ENCODE results near the gene ZBTB7A. TPM values are rescaled to one million over a fixed set of nuclear protein-coding genes. Genes with fewer than 3 reads are reported as not detected.

ZBTB7A gene
- total RNA-seq, 4 donors from 2014 or later = 64.9 to 97.7 (median 86.7) TPM

DNA sequence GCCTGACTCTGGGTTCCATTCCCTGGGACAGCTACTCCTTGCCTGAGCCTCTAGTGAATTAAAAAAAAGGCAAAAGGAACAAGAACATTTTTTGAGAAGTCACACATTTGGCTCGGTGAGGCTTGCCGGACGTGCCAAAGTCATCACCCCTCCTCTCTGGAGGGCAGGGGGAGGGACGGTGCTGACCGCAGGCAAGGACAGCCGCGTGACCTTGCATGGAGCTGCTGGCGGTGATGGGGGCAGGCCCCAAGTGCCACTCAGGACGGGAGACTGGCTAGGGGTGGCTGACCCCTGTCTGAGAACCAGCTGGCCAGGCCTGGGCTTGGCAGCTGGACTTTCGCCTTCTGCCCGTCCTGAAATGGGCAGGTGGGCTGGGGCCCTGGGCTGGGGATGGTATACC, 30.8 kb upstream of the ZBTB7A start:
- peaks cover 0 to 13% (median 0%) of the 10 kb centered on the region in 4 donors for H3K4me1 ChIP-seq
- no peaks in the 10 kb centered on the region for H3K27me3 ChIP-seq
- no peak overlapping the region for H3K4me3 ChIP-seq
- peak overlapping the region in 3 of 4 donors; percentile 14 to 74 (median 59) for H3K27ac ChIP-seq
- no peaks in the 10 kb centered on the region for H3K9me3 ChIP-seq
- WGBS, 2 donors = 32 to 34% methylated on average over 11 of the region's 11 CpGs
- TF ChIP-seq POLR2A (IDR thresholded peaks at IDR 0.05) = no peak
- TF ChIP-seq, protein P1, sequence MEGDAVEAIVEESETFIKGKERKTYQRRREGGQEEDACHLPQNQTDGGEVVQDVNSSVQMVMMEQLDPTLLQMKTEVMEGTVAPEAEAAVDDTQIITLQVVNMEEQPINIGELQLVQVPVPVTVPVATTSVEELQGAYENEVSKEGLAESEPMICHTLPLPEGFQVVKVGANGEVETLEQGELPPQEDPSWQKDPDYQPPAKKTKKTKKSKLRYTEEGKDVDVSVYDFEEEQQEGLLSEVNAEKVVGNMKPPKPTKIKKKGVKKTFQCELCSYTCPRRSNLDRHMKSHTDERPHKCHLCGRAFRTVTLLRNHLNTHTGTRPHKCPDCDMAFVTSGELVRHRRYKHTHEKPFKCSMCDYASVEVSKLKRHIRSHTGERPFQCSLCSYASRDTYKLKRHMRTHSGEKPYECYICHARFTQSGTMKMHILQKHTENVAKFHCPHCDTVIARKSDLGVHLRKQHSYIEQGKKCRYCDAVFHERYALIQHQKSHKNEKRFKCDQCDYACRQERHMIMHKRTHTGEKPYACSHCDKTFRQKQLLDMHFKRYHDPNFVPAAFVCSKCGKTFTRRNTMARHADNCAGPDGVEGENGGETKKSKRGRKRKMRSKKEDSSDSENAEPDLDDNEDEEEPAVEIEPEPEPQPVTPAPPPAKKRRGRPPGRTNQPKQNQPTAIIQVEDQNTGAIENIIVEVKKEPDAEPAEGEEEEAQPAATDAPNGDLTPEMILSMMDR (IDR thresholded peaks at IDR 0.05) = no peak
- peak in 1 of 2 donors; percentile 57 for TF ChIP-seq EP300 (IDR thresholded peaks at IDR 0.05)
- DNase-seq (ENCODE audit: low spot score in 2 of 2) = peak; percentile 38 to 42
- H3K36me3 ChIP-seq = peaks cover 4 to 93% (median 12%) of the 10 kb centered on the region in 3 donors

DNA sequence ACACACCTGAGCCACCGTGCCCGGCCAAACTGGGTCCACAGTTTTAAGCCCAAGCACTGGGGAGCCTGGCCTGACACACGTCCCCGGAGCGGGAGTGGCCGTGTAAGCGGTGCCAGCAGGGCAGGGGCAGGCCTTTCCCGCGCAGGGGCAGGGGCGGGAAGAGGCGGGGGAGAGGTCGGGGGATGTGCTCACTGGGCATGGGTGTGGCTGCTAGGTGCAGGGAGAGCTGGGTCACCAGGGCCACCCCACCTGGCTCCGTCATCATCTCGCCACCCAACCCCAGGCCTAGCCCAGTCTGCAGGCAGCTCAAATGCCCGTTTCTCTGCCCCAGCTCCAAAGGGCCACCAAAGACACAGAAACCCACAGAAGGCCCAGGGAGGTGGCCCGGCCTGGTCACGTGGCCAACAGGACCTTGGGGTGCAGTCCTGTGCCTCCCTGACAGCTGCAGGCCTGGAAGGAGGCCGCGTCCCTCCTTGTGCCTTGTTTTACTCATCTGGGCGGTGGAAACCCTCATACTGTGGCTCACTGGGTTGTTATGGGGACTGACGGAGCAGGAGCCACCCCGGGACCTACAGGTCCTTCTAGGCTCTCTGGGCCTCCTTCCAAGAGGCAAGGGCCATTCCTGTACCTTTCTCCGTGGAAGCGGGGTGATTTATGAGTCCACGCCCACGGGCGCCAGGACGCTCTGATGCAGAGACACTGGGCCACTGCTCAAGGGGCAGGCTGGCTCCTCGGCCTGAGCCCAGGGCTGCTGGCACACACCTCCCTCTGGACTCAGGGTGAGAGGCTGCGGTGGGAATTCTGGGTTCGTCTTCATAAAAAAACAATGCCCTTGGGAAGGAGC, 29.6 kb upstream of the ZBTB7A start:
- Histone ChIP-seq H3K4me3 (no peak overlapping the region), H3K27me3 (no peaks in the 10 kb centered on the region), H3K36me3 (peaks cover 2 to 93% (median 4%) of the 10 kb centered on the region in 3 donors), H3K4me1 (peaks cover 0 to 13% (median 0%) of the 10 kb centered on the region in 4 donors), H3K27ac (no peak overlapping the region), H3K9me3 (no peaks in the 10 kb centered on the region)
- no peak for TF ChIP-seq POLR2A (IDR thresholded peaks at IDR 0.05)
- TF ChIP-seq EP300 (IDR thresholded peaks at IDR 0.05) = no peak
- TF ChIP-seq, protein P1 (IDR thresholded peaks at IDR 0.05) = no peak
- WGBS, 2 donors = 83 to 91% methylated on average over 17 to 29 of the region's 31 CpGs
- DNase-seq (ENCODE audit: low spot score in 2 of 2) = no peak

DNA sequence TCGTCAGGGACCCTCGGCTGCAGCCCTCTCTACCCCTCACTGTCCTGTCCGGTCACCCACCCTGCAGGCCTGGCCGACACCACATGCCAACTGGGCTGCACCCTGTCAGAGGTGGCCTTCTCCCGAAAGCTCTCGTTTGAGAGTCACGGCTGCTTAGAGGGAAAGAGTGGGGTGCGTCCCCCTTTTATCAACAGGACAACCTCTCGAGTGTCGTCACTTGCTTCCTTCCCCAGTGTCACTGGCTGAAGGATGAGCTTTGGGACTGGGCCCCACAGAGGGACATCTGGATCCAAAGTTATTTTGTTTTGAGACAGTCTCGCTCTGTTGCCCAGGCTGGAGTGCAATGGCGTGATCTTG, 28.8 kb upstream of the ZBTB7A start:
- Histone ChIP-seq H3K4me1 (peaks cover 0 to 13% (median 0%) of the 10 kb centered on the region in 4 donors), H3K27me3 (no peaks in the 10 kb centered on the region), H3K4me3 (no peak overlapping the region), H3K27ac (no peak overlapping the region), H3K36me3 (peaks cover 1 to 93% (median 4%) of the 10 kb centered on the region in 3 donors), H3K9me3 (no peaks in the 10 kb centered on the region)
- WGBS, 2 donors = 86 to 90% methylated on average over 10 to 12 of the region's 12 CpGs
- no peak for DNase-seq (ENCODE audit: low spot score in 2 of 2)
- TF ChIP-seq EP300 (IDR thresholded peaks at IDR 0.05) (no peak), POLR2A (IDR thresholded peaks at IDR 0.05) (no peak)
- TF ChIP-seq, protein P1 (IDR thresholded peaks at IDR 0.05) = no peak

DNA sequence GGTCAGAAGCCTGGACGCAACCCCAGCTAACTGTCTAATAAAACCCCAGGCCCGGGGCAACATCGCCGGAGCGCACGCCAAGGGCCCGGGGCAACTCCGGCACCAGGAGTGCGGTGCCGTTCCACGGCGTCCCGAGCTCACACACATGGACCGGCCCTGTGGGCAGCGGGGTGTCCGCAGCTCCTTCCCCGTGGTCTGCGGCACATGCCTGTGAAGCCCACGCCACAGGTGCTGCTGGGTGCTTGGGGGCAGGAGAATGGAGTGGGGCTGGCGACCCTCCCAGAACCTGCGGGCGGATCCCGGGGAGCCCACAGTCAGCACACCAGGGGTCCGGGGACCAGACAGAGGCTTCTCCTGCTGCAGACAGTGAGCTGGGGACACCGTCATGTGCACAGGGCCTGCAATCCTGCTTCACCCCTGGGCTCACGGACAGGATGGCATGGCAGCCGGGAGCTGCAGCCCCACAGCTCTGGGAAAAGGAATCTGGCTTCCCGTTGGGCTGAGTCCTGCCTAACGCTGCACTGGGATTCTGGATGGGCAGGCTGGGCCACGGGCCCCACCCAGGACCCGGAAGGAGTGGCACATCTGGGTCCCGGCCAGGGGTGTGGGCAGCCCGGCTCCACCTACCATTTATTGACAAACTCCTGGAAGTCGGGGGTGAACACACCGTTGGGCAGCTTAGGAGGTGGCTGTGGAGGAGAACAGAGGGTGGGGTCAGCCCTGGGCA, 28.2 kb upstream of the ZBTB7A start:
- Histone ChIP-seq H3K27ac (no peak overlapping the region), H3K36me3 (peaks cover 0 to 93% (median 5%) of the 10 kb centered on the region in 3 donors), H3K4me3 (no peak overlapping the region), H3K4me1 (peaks cover 0 to 13% (median 0%) of the 10 kb centered on the region in 4 donors), H3K27me3 (no peaks in the 10 kb centered on the region), H3K9me3 (no peaks in the 10 kb centered on the region)
- no peak for DNase-seq (ENCODE audit: low spot score in 2 of 2)
- 69 to 84% methylated on average over 16 to 28 of the region's 35 CpGs for WGBS, 2 donors
- TF ChIP-seq POLR2A (IDR thresholded peaks at IDR 0.05) (no peak), EP300 (IDR thresholded peaks at IDR 0.05) (no peak)
- TF ChIP-seq, protein P1 (IDR thresholded peaks at IDR 0.05) = no peak

DNA sequence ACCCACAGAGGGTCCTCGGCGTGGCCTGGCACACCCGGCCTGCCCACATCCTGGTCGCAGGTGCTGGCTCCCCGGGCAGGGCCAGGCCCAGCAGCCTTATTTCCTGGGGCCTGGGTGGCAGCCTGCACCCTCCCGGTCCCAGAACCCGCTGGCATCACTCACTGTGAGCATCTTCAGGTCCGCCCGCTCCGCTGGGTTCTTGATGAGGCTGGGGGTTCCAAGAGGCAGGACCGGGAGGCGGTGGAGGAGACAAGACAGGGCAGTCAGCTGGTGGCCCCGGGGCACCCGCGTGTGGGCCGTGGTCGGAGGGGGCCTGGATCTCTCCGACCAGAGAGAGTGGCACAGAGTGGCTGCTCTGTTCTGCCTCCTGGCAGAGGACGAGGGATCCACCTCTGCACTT, 27.6 kb upstream of the ZBTB7A start:
- WGBS, 2 donors = 84 to 100% methylated on average over 4 to 12 of the region's 19 CpGs
- Histone ChIP-seq H3K27ac (no peak overlapping the region), H3K9me3 (no peaks in the 10 kb centered on the region), H3K4me1 (peaks cover 0 to 13% (median 0%) of the 10 kb centered on the region in 4 donors), H3K36me3 (peaks cover 0 to 93% (median 5%) of the 10 kb centered on the region in 3 donors), H3K27me3 (no peaks in the 10 kb centered on the region), H3K4me3 (no peak overlapping the region)
- TF ChIP-seq, protein P1 (IDR thresholded peaks at IDR 0.05) = no peak
- no peak for TF ChIP-seq EP300 (IDR thresholded peaks at IDR 0.05)
- DNase-seq (ENCODE audit: low spot score in 2 of 2) = no peak

All from tibial nerve (tissue), 4 donors.